HG02981 (cell line): ENCODE measurements around the gene TRPM2.
"Not testable (repeated sequence)": the region's sequence is repeated elsewhere in the genome, so short reads cannot be mapped to it uniquely, and the experiment has no call there.

Experiments used
- ATAC-seq: cut with Tn5 transposase; IDR thresholded peaks from one replicate; pipeline ENCODE4 v1.9.1; 2021; ENCODE audit warnings: mild to moderate bottlenecking, moderate library complexity; ENCODE audit not compliant: unreplicated experiment

TRPM2 gene

GRCh38 chr21:44405948-44406872 lies 52.8 kb downstream of the TRPM2 start:
- ATAC-seq: no peak

DNA sequence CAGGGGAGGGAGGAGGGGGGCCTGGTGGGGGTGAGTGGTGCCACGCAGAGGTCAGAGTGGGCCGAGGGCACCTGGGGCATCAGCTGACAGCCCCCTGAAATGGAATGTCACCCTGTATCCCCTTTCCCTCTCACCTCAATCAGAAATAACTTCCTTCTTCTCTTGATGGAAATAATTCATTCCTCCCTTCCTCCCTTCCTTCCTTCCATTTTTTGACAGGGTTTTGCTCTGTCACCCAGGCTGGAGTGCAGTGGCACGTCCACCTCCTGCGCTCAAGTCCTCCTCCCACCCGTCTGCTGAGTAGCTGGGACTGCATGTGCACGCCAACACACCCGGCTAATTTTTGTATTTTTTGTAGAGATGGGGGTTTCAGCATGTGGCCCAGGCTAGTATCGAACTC lies 53.5 kb downstream of the TRPM2 start:
- no peak for ATAC-seq

GRCh38 chr21:44407493-44407892 lies 54.1 kb downstream of the TRPM2 start:
- no peak for ATAC-seq

DNA sequence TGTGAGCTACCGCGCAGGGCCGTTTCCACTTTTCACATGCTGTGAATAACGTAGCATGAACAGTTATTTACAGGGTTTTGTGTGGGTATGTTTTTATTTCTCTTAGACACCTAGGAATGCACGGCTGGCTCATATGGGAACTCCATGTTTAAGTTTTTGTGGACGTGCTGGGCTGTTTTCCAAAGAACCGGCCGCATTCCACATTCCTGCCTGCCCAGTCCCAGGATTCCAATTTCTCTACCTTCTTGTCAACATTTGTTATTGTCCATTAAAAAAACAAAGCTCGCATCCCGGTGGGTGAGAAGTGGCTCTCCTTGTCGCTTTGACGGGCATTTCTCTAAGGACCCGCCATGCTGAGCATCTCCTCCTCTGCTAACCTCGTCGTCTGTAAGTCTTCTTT lies 54.8 kb downstream of the TRPM2 start:
- no peak for ATAC-seq

DNA sequence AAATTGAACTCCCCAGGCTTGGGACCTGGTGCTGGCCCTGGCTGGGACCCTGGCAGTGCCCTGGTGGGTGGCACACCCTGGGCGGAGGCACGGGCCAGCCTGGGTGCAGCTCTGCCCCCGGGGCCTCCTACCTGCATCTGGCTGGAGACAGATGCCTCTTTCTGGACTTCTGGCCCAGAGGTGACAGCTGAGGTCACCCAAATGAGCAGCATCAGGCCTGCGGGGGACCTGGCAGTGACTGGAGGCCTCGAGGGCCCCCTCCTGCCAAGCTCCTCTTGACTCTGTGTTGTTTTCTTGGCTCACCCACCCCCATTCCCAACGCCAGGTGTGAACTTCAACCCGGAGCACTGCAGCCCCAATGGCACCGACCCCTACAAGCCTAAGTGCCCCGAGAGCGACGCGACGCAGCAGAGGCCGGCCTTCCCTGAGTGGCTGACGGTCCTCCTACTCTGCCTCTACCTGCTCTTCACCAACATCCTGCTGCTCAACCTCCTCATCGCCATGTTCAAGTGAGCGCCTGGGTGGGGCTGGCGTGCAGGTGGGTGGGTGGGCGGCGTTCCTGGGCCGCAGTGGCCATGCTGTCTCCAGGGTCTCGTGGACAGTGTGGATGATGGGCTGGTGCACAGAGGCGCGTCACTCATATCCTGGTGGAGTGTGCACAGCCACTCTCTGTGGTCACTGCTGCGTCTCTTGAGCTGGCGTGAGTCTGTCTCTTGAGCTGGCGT lies 60.3 kb downstream of the TRPM2 start:
- ATAC-seq: no peak

GRCh38 chr21:44414291-44415072 lies 61.1 kb downstream of the TRPM2 start:
- ATAC-seq: no peak

- no peak for ATAC-seq
Measured at GRCh38 chr21:44415073-44416025, 61.9 kb downstream of the TRPM2 start.

- no peak for ATAC-seq
Measured at GRCh38 chr21:44416193-44416592, 62.8 kb downstream of the TRPM2 start.

DNA sequence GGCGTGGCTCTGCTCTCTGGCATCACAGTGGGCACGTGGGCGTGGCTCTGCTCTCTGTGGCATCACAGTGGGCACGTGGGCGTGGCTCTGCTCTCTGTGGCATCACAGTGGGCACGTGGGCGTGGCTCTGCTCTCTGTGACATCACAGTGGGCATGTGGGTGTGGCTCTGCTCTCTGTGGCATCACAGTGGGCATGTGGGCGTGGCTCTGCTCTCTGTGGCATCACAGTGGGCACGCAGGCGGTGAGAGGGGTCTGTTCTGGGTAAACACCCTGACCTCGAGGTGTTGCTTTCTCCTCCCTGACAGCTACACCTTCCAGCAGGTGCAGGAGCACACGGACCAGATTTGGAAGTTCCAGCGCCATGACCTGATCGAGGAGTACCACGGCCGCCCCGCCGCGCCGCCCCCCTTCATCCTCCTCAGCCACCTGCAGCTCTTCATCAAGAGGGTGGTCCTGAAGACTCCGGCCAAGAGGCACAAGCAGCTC lies 64.2 kb downstream of the TRPM2 start:
- not testable (repeated sequence) for ATAC-seq

DNA sequence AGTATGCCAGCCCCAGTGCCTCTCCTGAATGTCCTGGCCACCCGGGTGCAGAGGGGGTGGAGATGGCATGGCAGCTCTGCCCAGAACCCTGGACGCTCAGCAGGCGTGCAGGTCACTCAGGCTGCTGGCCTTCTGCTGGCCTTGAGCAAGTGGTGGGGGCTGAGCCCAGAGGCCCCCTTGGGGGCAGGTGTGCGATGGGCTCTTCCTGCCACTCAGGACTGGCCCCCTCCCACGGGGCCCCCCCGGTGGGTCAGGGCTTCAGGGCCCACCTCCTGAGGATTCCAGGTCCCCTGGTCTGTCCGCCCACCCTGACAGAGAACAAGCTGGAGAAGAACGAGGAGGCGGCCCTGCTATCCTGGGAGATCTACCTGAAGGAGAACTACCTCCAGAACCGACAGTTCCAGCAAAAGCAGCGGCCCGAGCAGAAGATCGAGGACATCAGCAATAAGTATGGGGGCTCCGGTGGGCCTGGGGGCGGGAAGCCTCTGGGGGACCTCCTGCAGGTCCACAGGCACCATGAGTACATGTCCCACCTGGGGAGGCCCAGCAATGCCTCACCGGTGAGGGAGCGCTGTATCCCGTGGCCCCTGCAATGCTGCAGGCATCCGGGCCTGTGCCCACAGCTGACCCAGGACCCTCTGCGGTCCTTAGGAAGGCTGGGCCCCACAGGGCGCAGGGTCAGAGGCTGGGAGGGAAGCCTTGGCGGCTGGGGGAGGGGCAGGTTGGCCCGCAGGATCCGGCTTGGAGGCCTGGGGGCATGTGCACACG lies 64.9 kb downstream of the TRPM2 start:
- no peak for ATAC-seq

- ATAC-seq: no peak
Measured at GRCh38 chr21:44418876-44419230, 65.4 kb downstream of the TRPM2 start.

DNA sequence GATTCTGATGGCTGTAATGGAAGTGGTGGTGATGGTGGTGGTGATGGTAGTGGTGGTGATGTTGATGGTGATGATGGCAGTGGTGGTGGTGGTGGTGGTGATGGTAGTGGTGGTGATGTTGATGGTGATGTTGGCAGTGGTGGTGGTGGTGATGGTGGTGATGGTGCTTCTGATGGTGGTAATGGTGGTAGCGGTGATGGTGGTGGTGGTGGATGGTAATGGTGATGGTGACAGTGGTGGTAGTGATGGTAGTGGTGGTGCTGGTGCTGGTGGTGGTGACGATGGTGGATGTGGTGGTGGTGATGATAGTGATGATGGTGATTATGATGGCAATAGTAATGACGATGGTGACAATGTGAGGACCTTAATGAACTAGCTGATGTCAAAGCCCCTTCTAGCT lies 66.3 kb downstream of the TRPM2 start:
- ATAC-seq: no peak

- no peak for ATAC-seq
Measured at GRCh38 chr21:44420416-44421205, 67.2 kb downstream of the TRPM2 start.

- ATAC-seq: no peak
Measured at GRCh38 chr21:44421901-44422840, 68.8 kb downstream of the TRPM2 start.

- ATAC-seq: no peak
Measured at GRCh38 chr21:44423312-44423821, 69.9 kb downstream of the TRPM2 start.

GRCh38 chr21:44423941-44424607 lies 70.7 kb downstream of the TRPM2 start:
- no peak for ATAC-seq
